IPS-18a (cell line): Measurements from ENCODE around the gene WNT4.
A peak's percentile ranks its signal among the peaks of the same experiment; 100 is the strongest.

Experiments used
- H3K27ac ChIP-seq: one replicate; pipeline ENCODE4 v1.5.1; 2013; ENCODE audit warnings: low read length
- H3K27me3 ChIP-seq: one replicate; pipeline ENCODE4 v1.6.1; 2013; ENCODE audit warnings: mild to moderate bottlenecking, low read length; ENCODE audit not compliant: control insufficient read depth, insufficient read depth
- H3K36me3 ChIP-seq: one replicate; pipeline ENCODE4 v1.6.1; 2013; ENCODE audit warnings: low read depth, low read length; ENCODE audit not compliant: control insufficient read depth
- H3K4me1 ChIP-seq: one replicate; pipeline ENCODE4 v1.6.1; 2013; ENCODE audit warnings: low read depth, low read length; ENCODE audit not compliant: control insufficient read depth
- H3K4me3 ChIP-seq: one replicate; pipeline ENCODE4 v1.5.1; 2013; ENCODE audit warnings: low read length
- H3K9ac ChIP-seq: one replicate; pipeline ENCODE4 v1.6.1; 2013; ENCODE audit warnings: mild to moderate bottlenecking, low read length, moderate library complexity
- H3K9me3 ChIP-seq: one replicate; pipeline ENCODE4 v1.6.1; 2013; ENCODE audit warnings: low read depth, low read length; ENCODE audit not compliant: control insufficient read depth

Gene WNT4

GRCh38 chr1:22139066-22139594 lies 3.8 kb downstream of the WNT4 start:
- Histone ChIP-seq H3K9ac (no peak overlapping the region), H3K36me3 (no peaks in the 10 kb centered on the region), H3K4me1 (peaks cover 34% of the 10 kb centered on the region), H3K27ac (no peak overlapping the region), H3K4me3 (no peak overlapping the region), H3K9me3 (no peaks in the 10 kb centered on the region), H3K27me3 (peaks cover 31% of the 10 kb centered on the region)

- Histone ChIP-seq H3K27ac (no peak overlapping the region), H3K4me1 (peaks cover 40% of the 10 kb centered on the region), H3K9ac (no peak overlapping the region), H3K27me3 (peaks cover 22% of the 10 kb centered on the region), H3K9me3 (no peaks in the 10 kb centered on the region), H3K36me3 (no peaks in the 10 kb centered on the region), H3K4me3 (peak overlapping the region; percentile 4)
Observed at GRCh38 chr1:22137004-22137720, 5.7 kb downstream of the WNT4 start.

- peaks cover 23% of the 10 kb centered on the region for H3K4me1 ChIP-seq
- no peak overlapping the region for H3K4me3 ChIP-seq
- H3K27ac ChIP-seq: no peak overlapping the region
- H3K27me3 ChIP-seq: no peaks in the 10 kb centered on the region
- H3K9ac ChIP-seq: no peak overlapping the region
- H3K36me3 ChIP-seq: no peaks in the 10 kb centered on the region
- no peaks in the 10 kb centered on the region for H3K9me3 ChIP-seq
Observed at GRCh38 chr1:22133931-22134324, 9.0 kb downstream of the WNT4 start.

- no peaks in the 10 kb centered on the region for H3K27me3 ChIP-seq
- no peak overlapping the region for H3K27ac ChIP-seq
- peaks cover 23% of the 10 kb centered on the region for H3K4me1 ChIP-seq
- H3K36me3 ChIP-seq: no peaks in the 10 kb centered on the region
- no peak overlapping the region for H3K9ac ChIP-seq
- no peaks in the 10 kb centered on the region for H3K9me3 ChIP-seq
- H3K4me3 ChIP-seq: no peak overlapping the region
Observed at GRCh38 chr1:22133247-22133930, 9.5 kb downstream of the WNT4 start.

- Histone ChIP-seq H3K36me3 (no peaks in the 10 kb centered on the region), H3K27me3 (no peaks in the 10 kb centered on the region), H3K9ac (no peak overlapping the region), H3K9me3 (no peaks in the 10 kb centered on the region), H3K27ac (no peak overlapping the region), H3K4me1 (peaks cover 20% of the 10 kb centered on the region), H3K4me3 (no peak overlapping the region)
Observed at GRCh38 chr1:22132517-22133235, 10.2 kb downstream of the WNT4 start.

- Histone ChIP-seq H3K9ac (no peak overlapping the region), H3K4me3 (no peak overlapping the region), H3K4me1 (peaks cover 13% of the 10 kb centered on the region), H3K36me3 (no peaks in the 10 kb centered on the region), H3K27ac (no peak overlapping the region), H3K9me3 (no peaks in the 10 kb centered on the region), H3K27me3 (no peaks in the 10 kb centered on the region)
Observed at GRCh38 chr1:22131875-22132486, 10.9 kb downstream of the WNT4 start.

GRCh38 chr1:22131062-22131461 lies 11.8 kb downstream of the WNT4 start:
- Histone ChIP-seq H3K36me3 (no peaks in the 10 kb centered on the region), H3K4me3 (no peak overlapping the region), H3K4me1 (peaks cover 9% of the 10 kb centered on the region), H3K27ac (no peak overlapping the region), H3K9me3 (no peaks in the 10 kb centered on the region), H3K27me3 (no peaks in the 10 kb centered on the region), H3K9ac (no peak overlapping the region)

- Histone ChIP-seq H3K4me3 (no peak overlapping the region), H3K36me3 (no peaks in the 10 kb centered on the region), H3K27ac (no peak overlapping the region), H3K27me3 (no peaks in the 10 kb centered on the region), H3K9ac (no peak overlapping the region), H3K4me1 (peaks cover 9% of the 10 kb centered on the region), H3K9me3 (no peaks in the 10 kb centered on the region)
Observed at GRCh38 chr1:22129501-22130117, 13.3 kb downstream of the WNT4 start.

GRCh38 chr1:22128392-22128791 lies 14.5 kb downstream of the WNT4 start:
- Histone ChIP-seq H3K9ac (no peak overlapping the region), H3K4me3 (no peak overlapping the region), H3K9me3 (no peaks in the 10 kb centered on the region), H3K27me3 (no peaks in the 10 kb centered on the region), H3K36me3 (no peaks in the 10 kb centered on the region), H3K27ac (no peak overlapping the region), H3K4me1 (peaks cover under 1% of the 10 kb centered on the region)

GRCh38 chr1:22127731-22128130 lies 15.2 kb downstream of the WNT4 start:
- Histone ChIP-seq H3K36me3 (no peaks in the 10 kb centered on the region), H3K4me1 (no peaks in the 10 kb centered on the region), H3K27me3 (no peaks in the 10 kb centered on the region), H3K27ac (no peak overlapping the region), H3K9ac (no peak overlapping the region), H3K9me3 (no peaks in the 10 kb centered on the region), H3K4me3 (no peak overlapping the region)

- no peak overlapping the region for H3K27ac ChIP-seq
- no peak overlapping the region for H3K4me3 ChIP-seq
- no peaks in the 10 kb centered on the region for H3K9me3 ChIP-seq
- H3K36me3 ChIP-seq: no peaks in the 10 kb centered on the region
- H3K9ac ChIP-seq: no peak overlapping the region
- H3K27me3 ChIP-seq: no peaks in the 10 kb centered on the region
- H3K4me1 ChIP-seq: no peaks in the 10 kb centered on the region
Observed at GRCh38 chr1:22127248-22127647, 15.6 kb downstream of the WNT4 start.
